K562 (cell line): ENCODE results near the gene RBM44. TPM values are rescaled to one million over a fixed set of nuclear protein-coding genes. Genes with fewer than 3 reads are reported as not detected.

Experiments used
- ATAC-seq: fragments of 200-7000 bp; cut with Tn5 transposase; 3 replicates; pipeline ENCODE4 v1.9.1; 2020; ENCODE audit warnings: moderate library complexity
- Bru-seq: library from RNA; stranded (reverse); fragments of 400-500 nt; gene quantifications from one replicate; lab custom pipeline; 2021; lab: Mats Ljungman, UMichigan
- BruChase-seq, 2 experiments: library from RNA; stranded (reverse); fragments of 400-500 nt; gene quantifications; one replicate each; lab custom pipeline; 2021; lab: Mats Ljungman, UMichigan
- BruUV-seq: library from RNA; stranded (reverse); fragments of 400-500 nt; replicated peaks from 2 replicates; lab custom pipeline; 2021; lab: Mats Ljungman, UMichigan
- CTCF ChIA-PET: fragments of 300-600 bp; formaldehyde crosslinking; extraction: SDS; loops from one replicate; lab custom pipeline; 2021; ENCODE audit warnings: low intra/inter-chr PET ratio; lab: Yijun Ruan, JAX
- POLR2A ChIA-PET: fragments of 300-600, 350-650 bp; sonication (Branson Sonifier 250); formaldehyde crosslinking; extraction: SDS; loops from one replicate; lab custom pipeline; 2021; ENCODE audit warnings: antibody characterized with exemption, inconsistent platforms; lab: Yijun Ruan, JAX
- DNase-seq, 4 experiments: peaks; one replicate each; pipeline versions ENCODE4 v3.0.0 to v3.0.0-alpha.2; 2011 to 2018; ENCODE audit warnings: low spot score in 3 of 4, mixed read lengths in 3 of 4; ENCODE audit errors: extremely low read depth in 1 of 4
- FAIRE-seq: peaks from 2 replicates; lab custom pipeline; 2011; peaks lifted over from hg19 to GRCh38; lab: Jason Lieb, UNC
- H2AFZ ChIP-seq: 2 replicates; pipeline ENCODE4 v1.6.0; 2011; ENCODE audit warnings: low read depth, low read length, control low read depth, inconsistent platforms
- H3K27ac ChIP-seq: fragments of 200-600 bp; 3 replicates; pipeline ENCODE4 v1.8.0; 2011; ENCODE audit warnings: low read depth, mild to moderate bottlenecking, control low read depth, inconsistent platforms, low read length, moderate library complexity, mixed read lengths; ENCODE audit errors: extremely low read depth
- H3K27me3 ChIP-seq, 2 experiments: fragments of 300-600 bp in 1 of 2; 2 replicates in 1 of 2; 3 replicates in 1 of 2; pipeline versions ENCODE4 v1.6.0 to v1.8.0; 2011; ENCODE audit warnings: inconsistent platforms in 2 of 2, low read length in 2 of 2, mild to moderate bottlenecking in 1 of 2, mixed read lengths in 1 of 2, moderate library complexity in 1 of 2; ENCODE audit not compliant: control insufficient read depth in 2 of 2, insufficient read depth in 2 of 2
- H3K36me3 ChIP-seq: fragments of 300-600 bp; 3 replicates; pipeline ENCODE4 v1.8.0; 2011; ENCODE audit warnings: mild to moderate bottlenecking, low read length, inconsistent platforms; ENCODE audit not compliant: control insufficient read depth, insufficient read depth
- H3K4me1 ChIP-seq, 2 experiments: fragments of 200-600 bp in 1 of 2; replicated peaks in 1 of 2; 2 replicates in 1 of 2; 3 replicates in 1 of 2; pipeline versions ENCODE4 v1.5.1 to v1.8.0; 2011; ENCODE audit warnings: inconsistent platforms in 2 of 2, low read length in 2 of 2, mild to moderate bottlenecking in 1 of 2, mixed read lengths in 1 of 2, moderate library complexity in 1 of 2; ENCODE audit not compliant: control insufficient read depth in 2 of 2, insufficient read depth in 2 of 2
- H3K4me2 ChIP-seq: 2 replicates; pipeline ENCODE4 v1.6.1; 2011; ENCODE audit warnings: low read length, control low read depth, inconsistent platforms, mixed read lengths; ENCODE audit not compliant: insufficient read depth
- H3K4me3 ChIP-seq: fragments of 200-600 bp; sonication (generic), shearing (Covaris generic); 2 replicates; pipeline ENCODE4 v1.5.1; 2016; ENCODE audit warnings: control low read depth, inconsistent platforms
- H3K79me2 ChIP-seq: fragments of 200-600 bp; 3 replicates; pipeline ENCODE4 v1.8.0; 2011; ENCODE audit warnings: low read length, inconsistent platforms; ENCODE audit not compliant: control insufficient read depth, insufficient read depth
- H3K9ac ChIP-seq, 2 experiments: 2 replicates each; pipeline versions ENCODE4 v1.6.0 to v1.6.1; 2011; ENCODE audit warnings: low read depth in 2 of 2, low read length in 2 of 2, control low read depth in 1 of 2, inconsistent platforms in 1 of 2, mild to moderate bottlenecking in 1 of 2, mixed read lengths in 1 of 2; ENCODE audit not compliant: insufficient read depth in 1 of 2
- H3K9me1 ChIP-seq: one replicate; pipeline ENCODE4 v1.6.0; 2011; ENCODE audit warnings: inconsistent platforms, mild to moderate bottlenecking, low read length, moderate library complexity; ENCODE audit not compliant: control insufficient read depth, insufficient read depth
- H3K9me3 ChIP-seq: replicated peaks from 2 replicates; pipeline ENCODE4 v1.5.1; 2011; ENCODE audit warnings: low read depth, low read length, inconsistent platforms; ENCODE audit not compliant: control insufficient read depth, insufficient read depth
- H4K20me1 ChIP-seq: replicated peaks from 2 replicates; pipeline ENCODE4 v1.6.1; 2011; ENCODE audit warnings: low read length, inconsistent platforms, mixed read lengths; ENCODE audit not compliant: control insufficient read depth, insufficient read depth
- RCOR1 ChIP-seq, 2 experiments: IDR thresholded peaks; 2 replicates each; pipeline ENCODE4 v1.6.1; 2012; ENCODE audit warnings: low read depth in 2 of 2, low read length in 2 of 2, borderline replicate concordance in 1 of 2, improper control_type of control experiment in 1 of 2
- ZBTB33 ChIP-seq: sonication (generic); formaldehyde crosslinking; IDR thresholded peaks from 2 replicates; pipeline ENCODE4 v1.8.1; 2023; ENCODE audit warnings: mild to moderate bottlenecking, missing genetic modification reagents
- ZNF174 ChIP-seq: fragments of 250-450 bp; sonication (Bioruptor Pico); IDR thresholded peaks from 2 replicates; pipeline ENCODE4 v1.4.0; 2020; ENCODE audit warnings: mild to moderate bottlenecking
- WGBS: fragments of 100-300 bp; shearing (Covaris generic); methylation state at CpG from one replicate; pipeline ENCODE4 v1.1.6; 2016; ENCODE audit warnings: low coverage, mixed read lengths; ENCODE audit not compliant: insufficient coverage; ENCODE audit errors: missing lambda C conversion rate; 5-methylcytosine and 5-hydroxymethylcytosine counted together
- in situ Hi-C: fragments of 300-500 bp; cut with MboI; formaldehyde crosslinking; loops from 4 replicates; pipeline ENCODE4 v1.15.0; 2018; ENCODE audit warnings: inconsistent platforms, mixed read lengths
- intact Hi-C: fragments of 100-400 bp; cut with micrococcal nuclease; formaldehyde crosslinking; loops from 2 replicates; pipeline ENCODE4 v1.14.2; 2022
- long read RNA-seq, 3 experiments: library from polyadenylated mRNA in 2 of 3; library from RNA in 1 of 3; unstranded in 2 of 3; stranded (forward) in 1 of 3; transcript quantifications; one replicate each; pipeline ENCODE4 v2.0.0, GENCODE V29; 2019 to 2022
- polyA minus RNA-seq, 3 experiments: library from RNA; depleted of rRNA, polyadenylated mRNA; stranded (reverse); fragments of >200 nt; gene quantifications; 2 replicates each; pipeline ENCODE4 v1.2.3, GENCODE V29; 2011
- polyA plus RNA-seq, 8 experiments: library from polyadenylated mRNA; depleted of rRNA in 4 of 8; stranded (reverse) in 5 of 8; unstranded in 3 of 8; fragments of >200 nt; fragmentation: Nextera tagmentation in 2 of 8; fragmentation: Illumina TruSeq in 1 of 8; extraction: Ambion mirVana in 2 of 8; extraction: Trizol in 1 of 8; gene quantifications; 2 replicates each; pipeline versions ENCODE4 v1.2.1 to v1.2.3, GENCODE V29; 2011 to 2014; ENCODE audit warnings: inconsistent platforms in 1 of 8, missing spikeins in 1 of 8
- total RNA-seq, 7 experiments: library from RNA; depleted of rRNA in 6 of 7; stranded (reverse); fragments of >200 nt in 6 of 7; fragmentation: Illumina TruSeq in 2 of 7; extraction: Trizol in 2 of 7; gene quantifications; 2 replicates each; pipeline versions ENCODE4 v1.2.1 to v1.2.3, GENCODE V29; 2011 to 2021; ENCODE audit warnings: low replicate concordance in 1 of 7

Gene RBM44, protein sequence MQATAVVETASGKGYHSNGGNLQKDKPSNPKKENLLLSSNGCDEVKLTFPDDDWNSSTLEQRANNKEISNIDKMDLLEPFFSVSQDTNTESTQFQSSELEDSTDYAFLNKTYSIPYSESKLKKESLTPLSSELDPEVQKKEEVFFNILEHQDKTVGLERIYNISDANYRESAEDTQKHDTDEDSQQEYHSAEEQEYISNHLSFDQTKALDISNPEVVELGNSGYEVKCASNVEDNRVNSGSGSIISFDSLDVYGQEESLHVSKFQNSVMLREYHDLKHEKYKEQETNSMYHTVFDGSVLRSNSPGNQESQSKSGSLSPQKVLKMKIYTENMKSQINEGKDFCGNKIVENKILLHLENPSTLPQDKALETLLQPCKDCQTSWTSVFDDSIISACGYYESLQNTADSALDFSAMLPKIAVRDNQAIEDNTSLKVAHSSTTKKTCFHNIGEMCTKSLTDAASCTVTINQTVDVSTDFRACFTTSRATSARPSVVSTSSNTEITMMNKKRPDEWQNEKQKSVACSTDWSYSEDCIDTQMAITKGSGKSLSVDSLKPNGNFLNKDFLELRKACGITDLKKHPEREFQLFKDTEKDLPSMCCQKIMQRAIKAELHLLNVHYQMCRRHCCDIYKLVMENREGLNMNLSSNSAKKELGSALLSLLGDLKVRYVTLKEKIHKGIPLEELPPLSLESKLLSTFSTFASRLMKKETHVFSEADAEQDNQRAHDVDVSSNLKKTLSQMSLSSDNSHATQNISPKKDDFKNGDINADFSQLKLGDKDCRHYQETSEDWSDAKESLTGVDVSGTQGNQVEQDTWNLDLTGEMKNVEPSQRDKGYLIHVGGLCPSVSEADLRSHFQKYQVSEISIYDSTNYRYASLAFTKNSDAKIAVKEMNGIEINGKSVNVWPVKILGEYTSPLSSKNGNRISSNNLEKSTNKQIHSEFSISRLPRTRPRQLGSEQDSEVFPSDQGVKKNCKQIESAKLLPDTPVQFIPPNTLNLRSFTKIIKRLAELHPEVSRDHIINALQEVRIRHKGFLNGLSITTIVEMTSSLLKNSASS
- total RNA-seq (2011; cell fraction: chromatin; rRNA removed; ENCODE audit: low replicate concordance), result 0.16 and 0.39 TPM in 2 replicates
- total RNA-seq (2011; cell fraction: nucleolus; rRNA removed), result 0.26 TPM in 1 of 2 replicates, not detected in the other
- total RNA-seq (2011; cell fraction: nucleoplasm; rRNA removed), result 0.15 and 0.46 TPM in 2 replicates
- total RNA-seq (2014; rRNA removed) (0.09 and 0.12 TPM in 2 replicates), total RNA-seq (2014; rRNA removed; fragmentation: Illumina TruSeq; extraction: Trizol) (0.13 and 0.15 TPM in 2 replicates), total RNA-seq (2015; rRNA removed; fragmentation: Illumina TruSeq; extraction: Trizol) (0.18 and 0.19 TPM in 2 replicates), total RNA-seq (2021) (0.04 and 0.07 TPM in 2 replicates), polyA plus RNA-seq (2011; rRNA removed) (0.13 and 0.31 TPM in 2 replicates), polyA plus RNA-seq (2014; fragmentation: Illumina TruSeq; extraction: Trizol) (0.11 and 0.18 TPM in 2 replicates), polyA plus RNA-seq (2014; fragmentation: Nextera tagmentation; extraction: Ambion mirVana) (under 1 TPM; 0.04 to 0.07 TPM), polyA plus RNA-seq (2014; rRNA removed) (0.20 and 0.25 TPM in 2 replicates), polyA minus RNA-seq (2011; rRNA and poly(A)+ RNA removed) (0.14 and 0.30 TPM in 2 replicates), Bru-seq, nascent RNA (percentile 23 among the genes with signal in this experiment), BruChase-seq, experiment 1, labeled RNA remaining after a 2-hour chase (percentile 21 among the genes with signal in this experiment), BruChase-seq, experiment 2, labeled RNA remaining after a 6-hour chase (percentile 24 among the genes with signal in this experiment)
- 0.01 and 0.03 TPM in 2 replicates for polyA plus RNA-seq (2011; cell fraction: cytosol; rRNA removed)
- 0.23 and 0.37 TPM in 2 replicates for polyA plus RNA-seq (2011; cell fraction: nucleus; rRNA removed)
- 0.08 and 0.09 TPM in 2 replicates for polyA plus RNA-seq (2012)
- not detected in 2 replicates for polyA minus RNA-seq (2011; cell fraction: cytosol; rRNA and poly(A)+ RNA removed)
- 0.13 and 0.44 TPM in 2 replicates for polyA minus RNA-seq (2011; cell fraction: nucleus; rRNA and poly(A)+ RNA removed)
- long read RNA-seq, experiment 1, partial matches to known transcripts, result 0 of 2 reads
- long read RNA-seq, experiment 1, other reads (novel, unspliced or antisense), result 2 of 2 reads
- long read RNA-seq, experiment 2, result 0 reads
- long read RNA-seq, experiment 3, result 0 reads

DNA sequence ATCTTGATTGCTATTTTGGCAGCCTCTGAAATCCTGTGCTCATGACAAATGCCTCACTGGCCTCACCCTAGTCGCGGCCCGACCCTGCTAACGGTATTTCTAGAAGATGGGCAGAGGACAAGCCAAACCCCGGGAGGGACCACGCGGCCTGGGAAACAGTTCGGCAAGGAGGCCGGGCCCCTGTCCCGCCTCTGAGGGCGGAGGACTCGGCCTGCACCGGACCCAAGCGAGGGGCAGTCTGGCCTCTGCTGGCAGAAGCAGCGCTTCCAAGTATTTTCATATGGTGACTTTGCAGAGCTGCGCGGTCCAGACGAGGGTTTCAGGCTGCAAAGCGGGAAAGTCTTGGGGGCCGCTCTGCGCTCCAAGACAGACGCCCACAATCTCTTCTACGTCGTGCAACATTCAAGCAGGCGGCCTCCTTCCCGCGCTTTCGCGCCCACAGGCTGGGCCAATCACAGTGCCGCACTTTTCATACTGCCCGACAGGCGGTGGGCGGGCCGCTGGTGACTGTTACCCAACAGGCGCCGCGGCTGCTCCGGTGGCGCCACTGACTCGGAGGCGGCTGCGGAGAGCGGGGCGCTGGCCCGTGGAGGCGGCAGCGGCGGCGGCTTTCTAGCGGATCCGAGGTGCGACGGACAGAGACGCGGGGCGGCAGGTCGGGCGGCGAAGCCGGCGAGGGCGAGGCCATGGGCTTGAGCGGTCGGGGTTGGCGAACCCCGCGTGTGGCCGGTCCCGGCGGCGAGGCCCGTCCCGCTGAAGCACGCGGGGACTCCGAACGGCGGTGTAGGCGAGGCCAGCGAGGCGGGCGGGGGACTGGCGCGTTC is at the start of gene RBM44:
Gene RBM44 (plus strand): TSS at position 544 of the 824 bp plus-strand sequence. CDS start 14,831 bp downstream, outside the sequence.
- Histone ChIP-seq H3K36me3 (no peaks in the 10 kb centered on the region), H3K9me3 (no peaks in the 10 kb centered on the region), H4K20me1 (no peaks in the 10 kb centered on the region), H3K27me3 (peaks cover 0 to 12% of the 10 kb centered on the region in 2 experiments; a peak in 2 of 5 replicates), H3K27ac (no peak within 1 kb of the TSS), H3K4me3 (no peak within 1 kb of the TSS), H3K79me2 (no peaks in the 10 kb centered on the region), H3K9me1 (no peaks in the 10 kb centered on the region), H3K4me1 (no peaks in the 10 kb centered on the region; a peak in 1 of 5 replicates), H3K9ac (no peak within 1 kb of the TSS), H2AFZ (no peak within 1 kb of the TSS), H3K4me2 (no peak within 1 kb of the TSS)
- WGBS, result 68% methylated on average over 20 of the region's 84 CpGs
- ChIA-PET POLR2A (interaction anchor here (0.7 kb wide), 1 partner anchor 457 kb away, joined by 4 read pairs; no protein-coding TSS in a partner anchor), CTCF (no interaction called here)
- BruUV-seq, result no TSS peak
- FAIRE-seq (no peak), DNase-seq (no peak), ATAC-seq (no peak)
- intact Hi-C loops (no loop called here), in situ Hi-C loops (no loop called here)
- TF ChIP-seq RCOR1 (IDR thresholded peaks at IDR 0.05; ENCODE audit: borderline replicate concordance in 1 of 2, low read depth in 2 of 2, low read length in 2 of 2) (no peak), ZNF174 (CRISPR knock-in tag) (no peak), ZBTB33 (CRISPR knock-in tag) (peak; percentile 24; the same call in 1 of the 2 replicates)
